ENCODE results near the gene SLC39A8. TPM values are rescaled to one million over a fixed set of nuclear protein-coding genes. Genes with fewer than 3 reads are reported as not detected.
"Not testable (repeated sequence)": the region's sequence is repeated elsewhere in the genome, so short reads cannot be mapped to it uniquely, and the experiment has no call there.

The SLC39A8 gene
- polyA plus RNA-seq (2013, experiment 1 of 2; ENCODE audit: insufficient read length) = 1.9 TPM
- polyA plus RNA-seq (2013, experiment 2 of 2; ENCODE audit: insufficient read length) = 1.6 TPM

DNA sequence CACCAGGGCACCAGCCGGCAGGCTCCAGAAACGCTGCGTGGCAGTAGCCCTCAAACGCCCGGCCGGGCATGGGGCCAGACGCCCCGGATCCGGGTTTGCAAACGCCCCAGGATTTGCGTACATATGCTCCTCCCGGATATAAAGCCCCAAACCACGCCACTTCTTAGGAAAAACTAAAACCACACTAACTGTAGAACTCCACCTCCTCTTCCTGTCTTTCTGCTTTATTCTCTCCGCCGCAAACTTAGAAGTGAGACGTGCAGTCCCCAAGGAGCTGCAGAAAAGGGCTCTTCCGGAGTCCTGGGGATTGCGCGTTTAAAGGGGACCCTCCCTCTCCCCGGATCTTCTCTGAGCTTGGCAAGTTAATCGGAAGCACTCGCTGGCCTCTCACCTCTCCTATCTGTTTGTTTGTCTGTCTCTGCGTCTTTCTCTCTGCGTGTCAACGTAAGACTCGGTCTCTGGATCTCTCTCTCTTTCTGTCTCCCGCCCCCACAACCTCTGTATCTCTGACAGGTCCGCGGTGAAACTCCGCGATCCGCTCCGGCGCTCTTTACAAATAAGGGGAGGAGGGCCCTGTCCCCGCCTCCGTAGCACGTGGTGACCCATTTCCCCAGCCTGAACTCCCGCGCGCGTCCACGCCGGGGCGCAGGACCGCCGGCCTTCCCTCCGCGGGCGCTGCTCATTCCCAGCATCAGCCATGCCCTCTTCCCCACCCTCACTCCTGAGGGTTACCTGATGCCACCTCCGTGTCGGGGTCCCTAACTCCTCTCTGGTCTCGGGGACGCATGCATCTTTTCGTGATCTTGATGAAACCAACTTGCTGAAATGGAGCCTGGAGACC, at the start of gene SLC39A8:
Gene SLC39A8 (minus strand): TSS at position 529 of the 841 bp plus-strand sequence. CDS start 820 bp downstream, outside the sequence.
- DNase-seq = peak; percentile 71

DNA sequence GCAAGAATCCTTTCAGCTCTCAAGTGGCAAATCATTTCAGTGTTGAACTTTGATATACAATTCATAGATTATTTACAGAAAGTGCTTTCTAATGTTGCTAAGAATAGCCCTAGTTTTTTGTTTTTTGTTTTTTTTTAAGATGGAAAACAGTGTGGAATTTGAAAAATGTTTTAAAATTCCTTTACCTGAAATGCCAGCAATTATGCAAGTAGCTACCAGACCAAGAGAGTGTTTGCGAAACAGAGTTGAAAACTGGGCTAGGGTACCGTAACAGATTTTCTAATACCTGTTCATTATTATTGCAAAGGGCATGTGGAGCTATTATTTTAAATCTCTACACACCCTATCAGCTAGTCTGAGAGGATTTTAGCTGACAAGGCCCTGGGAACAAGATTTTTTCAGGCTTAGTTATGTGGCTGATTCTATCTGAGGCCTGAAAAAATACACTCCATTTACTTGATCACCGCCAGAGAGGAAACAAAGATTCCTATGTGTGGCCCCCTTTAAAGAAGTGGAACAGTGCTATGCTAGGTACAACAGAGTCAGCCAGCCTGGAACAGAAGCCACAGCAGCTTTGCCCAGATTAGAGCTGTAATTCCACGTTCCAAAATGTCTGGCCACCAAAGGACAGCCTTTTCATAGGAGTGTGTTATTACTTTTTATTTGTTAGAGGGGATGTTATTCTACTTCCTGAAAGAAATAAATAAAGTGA, 46.9 kb upstream of the SLC39A8 start:
- DNase-seq = no peak

DNA sequence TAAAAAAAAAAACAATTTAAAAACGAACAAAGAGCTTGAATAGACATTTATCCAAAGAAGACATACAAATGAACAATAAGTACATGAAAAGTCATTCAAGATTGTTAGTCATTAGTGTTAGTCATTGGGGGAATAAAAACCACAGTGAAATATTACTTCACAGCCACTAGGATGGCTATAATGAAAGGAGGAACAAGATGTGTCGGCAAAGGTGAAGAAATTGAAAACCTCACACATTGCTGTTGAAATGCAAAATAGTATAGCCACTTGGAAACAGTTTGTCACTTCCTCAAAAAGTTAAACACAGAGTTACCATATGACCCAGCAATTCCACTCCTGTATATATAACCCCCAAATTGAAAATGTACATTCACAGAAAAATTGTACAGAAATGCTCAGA, 45.2 kb upstream of the SLC39A8 start:
- DNase-seq = peak; percentile 17

DNA sequence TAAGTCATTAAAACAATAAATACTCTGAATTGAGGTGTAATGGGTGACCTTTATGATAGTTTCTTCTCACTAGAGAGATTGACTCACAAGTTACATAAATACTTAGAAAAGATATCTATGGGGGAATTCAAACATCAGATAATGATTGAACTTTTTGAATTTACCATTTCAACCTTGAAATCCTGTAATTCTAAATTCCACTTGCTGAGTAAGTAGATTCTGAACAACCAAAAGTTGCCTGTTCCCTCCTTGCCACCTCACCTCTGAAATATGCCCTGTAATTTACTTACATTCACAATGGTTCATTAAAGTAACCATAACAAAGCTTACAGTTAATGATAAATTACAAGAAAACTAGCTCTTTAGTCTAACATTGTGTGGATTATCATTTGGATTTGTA, 43.3 kb upstream of the SLC39A8 start:
- no peak for DNase-seq

DNA sequence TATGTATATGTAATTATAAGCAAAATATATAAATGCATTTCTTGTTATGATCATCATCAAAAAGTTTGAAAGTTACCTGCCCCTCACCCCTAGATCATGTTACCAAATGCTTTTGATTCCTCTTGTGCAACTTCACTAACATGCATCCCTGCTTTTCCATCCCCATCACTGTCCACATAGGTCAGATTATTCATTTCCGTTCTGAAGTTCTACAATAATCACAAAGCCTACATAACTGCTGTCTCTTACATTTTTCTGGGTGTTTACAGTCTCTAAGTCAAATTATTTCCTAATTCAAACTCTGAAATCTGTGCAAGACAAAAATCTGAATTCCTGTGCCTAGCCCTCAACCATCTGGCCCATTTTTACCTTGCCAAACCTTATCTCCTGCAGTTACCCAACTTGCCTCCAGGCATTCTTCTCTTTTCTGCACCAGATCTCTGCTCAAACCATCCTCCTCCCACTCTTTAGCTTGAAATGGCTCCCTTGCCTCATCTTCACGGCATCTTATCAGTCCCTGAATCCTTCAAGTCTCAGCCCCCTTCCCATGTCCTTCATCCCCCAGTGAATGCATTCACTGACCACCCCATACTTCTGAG, 42.4 kb upstream of the SLC39A8 start:
- no peak for DNase-seq

DNA sequence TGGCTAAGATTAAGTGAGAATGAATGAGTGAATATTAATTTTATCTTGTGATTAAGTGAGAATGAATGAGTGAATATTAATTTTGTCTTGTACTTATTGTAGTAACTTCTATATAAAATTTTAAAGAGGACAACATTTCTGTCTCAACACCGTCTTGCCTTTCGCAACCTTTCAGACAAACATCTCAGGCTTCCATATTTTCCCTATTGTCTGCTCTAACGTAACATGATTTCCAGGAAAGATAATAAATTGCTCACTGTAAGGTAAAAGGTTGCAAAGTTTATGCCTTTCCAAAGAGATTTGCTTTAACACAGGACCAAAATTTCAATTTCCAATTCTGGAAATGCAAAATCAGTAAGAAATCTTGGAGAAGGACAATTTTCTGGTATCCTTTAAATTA, 41.7 kb upstream of the SLC39A8 start:
- no peak for DNase-seq

DNA sequence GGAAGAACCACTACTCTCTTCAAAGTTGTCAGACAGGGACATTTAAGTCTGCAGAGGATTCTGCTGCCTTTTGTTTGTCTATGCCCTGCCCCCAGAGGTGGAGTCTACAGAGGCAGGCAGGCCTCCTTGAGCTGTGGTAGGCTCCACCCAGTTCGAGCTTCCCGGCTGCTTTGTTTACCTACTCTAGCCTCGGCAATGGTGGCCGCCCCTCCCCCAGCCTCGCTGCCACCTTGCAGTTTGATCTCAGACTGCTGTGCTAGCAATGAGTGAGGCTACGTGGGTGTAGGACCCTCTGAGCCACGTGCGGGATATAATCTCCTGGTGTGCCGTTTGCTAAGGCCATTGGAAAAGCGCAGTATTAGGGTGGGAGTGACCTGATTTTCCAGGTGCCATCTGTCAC, 35.0 kb upstream of the SLC39A8 start:
- DNase-seq = not testable (repeated sequence)

DNA sequence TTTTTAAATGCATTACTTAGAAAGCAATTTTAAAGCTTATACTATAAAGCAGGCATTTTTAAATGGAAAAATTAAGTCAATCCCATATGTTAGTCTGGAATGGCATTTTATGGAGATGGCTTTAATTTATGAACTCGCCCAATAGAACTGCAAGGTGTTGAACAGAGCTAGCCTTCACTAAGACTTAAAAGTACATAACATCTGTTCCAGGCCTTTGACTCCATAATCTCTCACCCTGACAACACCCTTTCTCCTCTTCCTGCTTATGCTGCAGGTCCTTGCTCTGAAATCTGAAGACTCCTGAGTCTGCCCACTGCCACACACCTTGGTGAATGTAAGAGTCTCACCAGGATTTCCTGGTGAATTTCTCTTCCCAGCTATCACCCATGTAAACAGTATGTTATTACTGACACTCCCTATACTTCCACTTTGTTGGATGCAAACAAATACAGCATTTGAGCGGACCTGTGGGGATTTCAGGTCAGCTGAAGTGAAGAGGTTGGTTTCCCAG, 17.7 kb upstream of the SLC39A8 start:
- no peak for DNase-seq

DNA sequence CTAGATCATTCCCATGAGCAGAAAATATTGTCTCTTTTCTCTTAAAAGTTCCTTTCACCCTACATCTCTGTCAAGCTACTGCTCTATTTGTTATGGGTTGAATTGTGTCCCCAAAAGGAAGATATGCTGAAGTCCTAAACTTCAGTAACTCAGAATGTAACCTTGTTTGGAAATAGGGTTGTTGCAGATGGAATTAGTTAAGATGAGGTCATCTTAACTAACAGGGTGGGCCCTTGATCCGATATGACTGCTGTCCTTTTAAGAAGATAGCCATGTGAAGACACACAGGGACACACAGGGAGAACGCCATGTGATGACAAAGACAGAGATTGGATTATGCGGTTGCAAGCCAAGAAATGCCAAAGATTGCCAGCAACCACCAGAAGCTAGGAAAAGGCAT, 12.8 kb upstream of the SLC39A8 start:
- DNase-seq = no peak

DNA sequence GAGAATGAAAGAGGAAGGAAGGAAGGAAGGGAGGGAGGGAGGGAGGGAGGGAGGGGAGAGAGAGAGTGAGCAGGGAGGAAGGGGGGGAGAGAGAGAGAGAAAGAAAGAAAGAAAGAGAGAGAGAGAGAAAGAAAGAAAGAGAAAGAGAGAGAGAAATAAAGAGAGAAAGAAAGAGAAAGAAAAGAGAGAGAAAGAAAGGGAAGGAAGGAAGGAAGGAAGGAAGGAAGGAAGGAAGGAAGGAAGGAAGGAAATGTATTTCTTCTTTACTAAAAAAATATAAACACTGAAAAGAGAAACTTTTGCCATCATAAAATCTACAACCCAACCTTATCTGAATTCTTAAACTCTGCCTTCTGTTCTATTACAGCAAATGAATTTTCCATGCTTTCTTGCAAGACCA, 12.4 kb upstream of the SLC39A8 start:
- DNase-seq = not testable (repeated sequence)

DNA sequence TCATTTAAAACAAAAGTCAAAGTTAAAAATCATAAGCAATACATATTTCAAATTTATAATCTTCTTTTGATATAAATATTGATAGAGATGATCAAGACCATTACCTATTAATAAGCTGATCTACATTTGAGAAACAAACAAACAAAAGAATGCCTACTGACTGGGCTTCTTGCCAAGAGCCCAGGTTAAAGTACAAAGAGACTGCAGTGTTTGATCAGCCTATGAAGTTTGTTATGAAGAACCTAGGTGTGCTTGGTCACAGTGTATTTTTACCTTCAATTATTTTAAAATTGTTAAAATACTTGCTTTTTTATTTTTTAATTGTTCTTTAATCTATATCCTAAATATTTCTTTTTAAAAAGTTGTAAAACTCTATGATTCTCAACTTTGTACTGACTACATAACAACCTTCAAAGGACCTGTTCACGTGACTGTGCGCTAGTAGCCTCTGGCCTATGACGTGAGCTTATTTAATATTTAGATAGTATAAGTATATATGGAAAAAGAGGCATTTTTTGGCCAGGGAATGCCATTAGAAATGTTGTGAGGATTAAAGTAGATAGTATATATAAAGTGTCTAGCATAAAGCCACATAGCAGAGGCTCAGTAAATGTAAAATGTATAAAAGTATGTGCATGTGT, 11.4 kb upstream of the SLC39A8 start:
- no peak for DNase-seq

DNA sequence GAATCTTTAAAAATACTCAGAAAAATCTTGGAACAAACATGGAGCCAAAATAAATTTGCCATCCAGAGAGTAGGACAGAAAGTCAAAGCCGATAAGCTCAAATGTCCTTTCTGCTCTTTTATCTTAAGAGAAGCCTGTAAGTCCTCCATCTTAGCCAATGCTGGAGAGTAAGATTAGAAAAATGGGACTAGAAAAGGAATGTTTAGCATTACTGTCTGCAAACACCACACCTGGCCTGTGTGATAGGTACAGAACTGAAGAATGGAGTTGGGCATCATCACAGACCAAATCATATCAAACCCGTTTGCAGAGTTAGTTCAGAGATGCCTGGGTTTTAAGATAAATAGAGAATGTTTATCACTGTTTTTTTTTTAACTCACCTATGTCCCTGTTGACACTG, 10.5 kb upstream of the SLC39A8 start:
- no peak for DNase-seq

DNA sequence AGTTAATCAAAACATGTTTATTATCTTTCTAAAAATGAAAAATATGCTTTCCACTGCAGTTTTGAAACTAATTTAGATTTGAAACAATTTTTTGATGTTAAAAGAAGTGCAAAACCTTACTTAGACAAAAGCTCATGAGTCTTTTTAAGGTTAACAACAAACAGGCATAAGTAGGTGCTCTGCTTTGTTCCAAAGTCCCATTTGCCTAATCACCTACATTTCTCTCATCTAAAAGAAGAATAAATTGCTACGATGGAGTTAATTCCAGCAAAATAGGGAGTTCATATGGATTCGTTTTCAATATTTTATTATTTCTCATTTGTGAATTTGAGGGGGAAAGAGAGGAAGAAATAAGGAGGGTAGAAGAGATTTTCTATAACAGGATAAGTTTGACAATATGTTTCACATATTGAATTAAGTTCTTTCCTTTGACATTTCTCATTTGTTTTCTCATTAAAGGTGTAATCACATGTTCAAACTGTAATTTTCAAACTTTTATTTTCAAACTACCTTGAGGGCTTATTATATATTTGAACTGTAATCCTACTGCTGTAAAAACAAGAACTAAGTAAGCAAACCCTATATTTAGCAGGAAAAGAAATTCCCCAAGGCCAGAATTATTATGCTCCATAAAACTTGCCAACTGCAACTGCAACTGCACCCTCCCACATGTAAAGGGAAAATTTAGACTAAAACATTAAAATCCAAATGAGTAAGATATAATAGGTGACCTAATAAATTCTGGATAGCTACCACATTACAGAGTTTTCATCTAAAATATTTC, 9.6 kb upstream of the SLC39A8 start:
- no peak for DNase-seq

DNA sequence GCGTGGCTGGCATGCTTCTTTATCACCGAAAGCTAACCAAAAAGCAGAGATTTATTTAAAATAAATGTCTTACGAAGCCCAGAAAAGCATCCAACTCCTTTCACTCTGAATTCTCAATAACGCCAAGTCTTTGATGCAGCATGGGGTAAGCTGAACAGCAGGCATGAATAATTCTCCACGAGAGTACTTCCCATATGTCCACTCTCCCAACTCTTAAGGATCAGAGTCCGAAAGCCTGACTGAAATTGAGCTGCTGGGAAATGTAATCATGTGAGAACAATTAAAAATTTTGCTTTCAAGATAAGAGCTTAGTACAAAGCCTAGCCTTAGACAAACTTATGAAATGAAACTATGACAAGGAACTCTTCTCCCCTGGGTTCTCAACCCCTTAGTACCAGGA, 7.5 kb upstream of the SLC39A8 start:
- DNase-seq = no peak

DNA sequence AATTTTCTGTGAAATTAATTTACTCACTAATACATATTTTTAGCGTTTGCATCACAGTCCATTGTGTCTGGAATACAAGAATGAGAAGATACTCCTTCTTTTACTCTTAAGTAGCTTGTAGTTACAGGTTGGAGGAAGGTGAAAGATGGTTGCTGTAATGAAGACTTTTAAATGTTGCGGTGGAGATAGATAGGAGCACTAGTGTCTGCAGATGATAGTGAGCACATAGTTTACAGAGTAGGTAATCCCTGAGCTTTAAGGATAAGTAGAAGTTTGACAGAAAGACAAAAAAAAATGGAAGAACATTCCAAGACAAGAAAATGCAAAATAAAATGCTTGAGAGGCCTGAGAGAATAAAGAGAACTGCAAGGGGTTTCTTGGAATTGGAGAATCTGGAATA, 5.4 kb upstream of the SLC39A8 start:
- no peak for DNase-seq

DNA sequence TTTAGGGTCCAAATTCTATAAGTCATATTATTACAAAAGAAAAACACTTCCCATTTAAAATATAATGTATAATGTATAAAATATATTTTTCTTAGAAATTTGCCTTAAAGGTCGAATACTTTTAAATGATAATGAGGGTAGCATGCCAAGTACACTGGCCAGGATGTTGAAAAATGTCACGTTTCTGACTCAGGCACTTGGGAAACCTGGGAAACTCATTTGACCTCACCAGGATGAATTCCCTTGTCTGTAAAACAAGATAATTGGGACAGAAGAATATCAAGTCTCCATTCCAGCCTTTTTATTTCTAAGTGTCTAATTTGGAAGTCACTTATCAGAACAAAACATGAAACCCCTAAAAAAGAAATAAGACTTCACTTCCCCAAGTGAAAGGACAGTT, 3.4 kb upstream of the SLC39A8 start:
- no peak for DNase-seq

DNA sequence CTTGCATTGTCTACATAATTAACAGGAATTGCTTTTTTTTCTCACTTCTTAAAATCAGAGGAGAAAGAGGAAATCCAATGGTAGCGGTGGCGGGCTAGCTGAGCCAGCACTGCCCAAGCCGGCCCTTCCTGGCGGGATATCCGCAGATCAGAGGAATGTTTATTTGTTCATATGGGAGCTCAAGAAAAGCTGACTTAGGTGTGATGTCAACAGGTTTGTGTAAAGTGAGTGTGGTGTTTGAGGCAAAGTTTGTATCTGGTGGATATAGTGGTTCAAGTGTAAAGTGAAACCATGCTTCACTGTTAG, 466 bp upstream of the SLC39A8 start:
- DNase-seq = no peak

DNA sequence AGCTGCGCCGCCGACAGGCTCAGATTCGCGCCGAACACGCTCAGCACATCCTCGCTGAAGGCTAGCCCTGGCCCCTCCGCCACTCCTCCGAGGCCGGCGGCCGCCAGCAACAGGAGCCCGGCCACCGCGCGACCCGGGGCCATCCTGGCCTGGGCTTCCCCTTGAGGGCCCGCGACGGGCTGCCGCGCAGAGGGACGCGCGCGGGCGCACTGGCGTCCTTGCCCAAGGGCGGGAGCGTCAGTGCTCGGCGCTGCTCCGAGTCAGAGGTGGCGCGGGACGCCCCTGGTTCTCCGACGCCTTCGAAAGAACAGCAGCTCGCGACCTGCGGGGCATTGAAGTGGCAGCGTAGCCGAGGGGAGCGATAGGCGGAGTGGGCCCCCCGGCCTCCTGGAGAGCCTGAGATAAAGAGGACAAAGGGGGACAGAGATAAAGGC, 745 bp downstream of the SLC39A8 start:
- DNase-seq = peak; percentile 27

DNA sequence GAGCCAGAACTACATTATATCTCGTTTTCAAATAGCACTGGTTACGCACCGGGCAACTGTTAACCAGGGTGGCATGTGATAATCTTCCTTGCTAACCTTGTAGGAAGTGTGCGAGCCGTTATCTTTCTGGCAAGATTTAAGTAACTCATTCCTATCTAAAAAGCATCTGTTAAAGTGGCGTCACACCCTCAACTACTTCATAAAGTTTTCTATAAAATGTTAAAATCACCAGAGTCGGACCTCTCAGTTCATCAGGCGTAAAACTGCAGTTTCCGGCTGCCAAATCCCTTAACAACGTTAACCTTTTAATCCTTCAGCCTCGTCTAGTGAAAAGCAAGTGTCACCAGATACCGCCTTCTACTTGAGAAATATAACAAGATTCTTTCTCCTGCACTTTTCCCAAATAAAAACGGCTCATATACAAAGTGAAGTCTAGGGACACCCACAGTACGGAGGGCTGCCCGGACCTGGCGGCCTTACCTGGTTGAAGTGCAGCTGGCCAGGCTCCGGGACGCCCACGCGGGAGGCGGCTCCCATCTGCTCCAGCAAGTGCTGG, 1.2 kb downstream of the SLC39A8 start:
- DNase-seq = no peak

DNA sequence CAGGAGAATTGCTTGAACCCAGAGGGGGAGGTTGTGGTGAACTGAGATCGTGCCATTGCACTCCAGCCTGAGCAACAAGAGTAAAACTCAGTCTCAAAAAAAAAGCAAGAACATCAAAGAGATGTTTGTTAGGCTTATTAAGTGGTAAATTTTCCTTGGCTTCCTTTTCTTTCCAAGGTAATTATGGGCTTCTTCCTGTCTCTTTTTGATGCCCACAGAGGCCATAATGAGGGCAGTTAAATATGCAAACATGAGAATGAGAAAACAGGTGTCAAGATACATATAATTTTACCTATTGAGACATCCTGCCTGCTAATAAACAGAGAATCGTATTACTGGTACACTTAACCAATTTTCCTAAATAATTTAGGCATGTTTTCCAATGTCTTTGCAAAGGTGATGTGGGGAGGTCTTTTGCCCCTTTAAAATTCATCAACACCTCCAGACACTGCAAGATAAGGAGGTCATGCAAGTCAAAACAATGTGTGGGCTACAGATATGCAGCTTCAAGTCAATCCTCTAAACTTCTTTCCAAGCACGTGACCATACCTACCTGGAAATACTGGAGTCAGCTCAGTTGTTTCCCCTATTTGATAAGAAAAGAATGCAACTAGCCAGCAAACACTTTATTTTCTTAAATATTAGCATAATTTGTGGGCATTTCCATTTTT, 2.7 kb downstream of the SLC39A8 start:
- no peak for DNase-seq

DNA sequence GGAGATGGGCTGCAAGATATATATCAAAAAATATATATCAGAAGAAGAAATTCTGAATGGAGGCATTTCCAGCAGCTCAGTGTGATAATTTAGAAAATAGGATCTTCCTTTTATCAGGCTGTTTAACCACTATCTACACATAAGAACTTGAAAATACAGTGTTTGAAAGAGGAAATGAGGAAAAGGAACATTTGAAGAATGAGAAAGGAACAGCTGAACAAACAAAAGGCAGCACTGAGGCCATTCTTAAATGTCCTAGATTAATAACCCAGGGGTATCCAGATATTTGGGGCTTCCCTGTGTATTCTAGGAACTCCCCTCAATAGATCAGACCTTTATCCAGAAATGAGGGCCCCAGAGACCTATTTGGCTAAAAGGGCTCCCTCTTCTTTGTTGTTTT, 4.1 kb downstream of the SLC39A8 start:
- no peak for DNase-seq

All from fibroblast of skin of abdomen (primary cell).